Stimulated activated CD4-positive, alpha-beta T cell treated with anti-CD3 and anti-CD28 coated beads, Interleukin-15, amount 100 ng/mL, for 48 hours (primary cell): ENCODE measurements around the gene PERCC1.

Experiments
- DNase-seq, 2 donors: peaks; one replicate each; pipeline ENCODE4 v3.0.0-alpha.2; 2020; ENCODE audit warnings: low read depth in 2 of 2

PERCC1 gene

GRCh38 chr16:1450218-1450617 lies 19.3 kb downstream of the PERCC1 start:
- no peak for DNase-seq

GRCh38 chr16:1450841-1451240 lies 20.0 kb downstream of the PERCC1 start:
- no peak for DNase-seq

GRCh38 chr16:1451702-1452392 lies 21.0 kb downstream of the PERCC1 start:
- no peak for DNase-seq

GRCh38 chr16:1452530-1452929 lies 21.7 kb downstream of the PERCC1 start:
- DNase-seq: no peak

- DNase-seq: no peak
Observed at GRCh38 chr16:1453316-1453715, 22.4 kb downstream of the PERCC1 start.

GRCh38 chr16:1454561-1454960 lies 23.7 kb downstream of the PERCC1 start:
- no peak for DNase-seq

GRCh38 chr16:1455190-1456171 lies 24.6 kb downstream of the PERCC1 start:
- DNase-seq: no peak

GRCh38 chr16:1456951-1457350 lies 26.1 kb downstream of the PERCC1 start:
- DNase-seq: no peak

- no peak for DNase-seq
Observed at GRCh38 chr16:1457489-1458245, 26.8 kb downstream of the PERCC1 start.

- DNase-seq: peak; percentile 25 to 26
Observed at GRCh38 chr16:1458336-1458976, 27.6 kb downstream of the PERCC1 start.

- DNase-seq: no peak
Observed at GRCh38 chr16:1458977-1459341, 28.1 kb downstream of the PERCC1 start.

- no peak for DNase-seq
Observed at GRCh38 chr16:1459967-1460366, 29.1 kb downstream of the PERCC1 start.

- DNase-seq: no peak
Observed at GRCh38 chr16:1460602-1461138, 29.8 kb downstream of the PERCC1 start.

GRCh38 chr16:1461146-1461545 lies 30.3 kb downstream of the PERCC1 start:
- no peak for DNase-seq

GRCh38 chr16:1464196-1464893 lies 33.5 kb downstream of the PERCC1 start:
- DNase-seq: no peak

GRCh38 chr16:1464894-1465566 lies 34.2 kb downstream of the PERCC1 start:
- DNase-seq: no peak

- no peak for DNase-seq
Observed at GRCh38 chr16:1465567-1465915, 34.7 kb downstream of the PERCC1 start.

GRCh38 chr16:1466054-1466453 lies 35.2 kb downstream of the PERCC1 start:
- DNase-seq: no peak

GRCh38 chr16:1466968-1467521 lies 36.2 kb downstream of the PERCC1 start:
- DNase-seq: no peak

GRCh38 chr16:1468426-1468810 lies 37.5 kb downstream of the PERCC1 start:
- DNase-seq: no peak
